ENCODE results near the gene GCNA.
"Not testable (repeated sequence)": the region's sequence is repeated elsewhere in the genome, so short reads cannot be mapped to it uniquely, and the experiment has no call there.

GCNA gene

GRCh38 chrX:71558920-71559319 lies 19.3 kb upstream of the GCNA start:
- no peak for DNase-seq

DNA sequence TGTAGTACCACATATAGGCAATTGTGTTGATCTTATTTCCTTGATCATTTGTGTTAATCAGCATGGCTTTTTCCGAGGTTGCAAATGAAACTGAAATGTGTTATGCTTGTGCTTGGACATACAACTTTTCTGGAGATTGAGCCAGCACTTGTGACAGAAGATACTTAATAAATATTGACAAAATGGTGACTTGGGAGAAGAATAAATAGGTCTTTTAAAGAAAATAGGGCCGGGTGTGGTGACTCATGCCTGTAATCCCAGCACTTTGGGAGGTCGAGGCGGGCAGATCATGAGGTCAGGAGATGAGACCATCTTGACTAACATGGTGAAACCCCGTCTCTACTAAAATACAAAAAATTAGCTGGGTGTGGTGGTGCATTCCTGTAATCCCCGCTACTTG lies 18.5 kb upstream of the GCNA start:
- DNase-seq: not testable (repeated sequence)

- DNase-seq: no peak
Observed at GRCh38 chrX:71563921-71564320, 14.3 kb upstream of the GCNA start.

DNA sequence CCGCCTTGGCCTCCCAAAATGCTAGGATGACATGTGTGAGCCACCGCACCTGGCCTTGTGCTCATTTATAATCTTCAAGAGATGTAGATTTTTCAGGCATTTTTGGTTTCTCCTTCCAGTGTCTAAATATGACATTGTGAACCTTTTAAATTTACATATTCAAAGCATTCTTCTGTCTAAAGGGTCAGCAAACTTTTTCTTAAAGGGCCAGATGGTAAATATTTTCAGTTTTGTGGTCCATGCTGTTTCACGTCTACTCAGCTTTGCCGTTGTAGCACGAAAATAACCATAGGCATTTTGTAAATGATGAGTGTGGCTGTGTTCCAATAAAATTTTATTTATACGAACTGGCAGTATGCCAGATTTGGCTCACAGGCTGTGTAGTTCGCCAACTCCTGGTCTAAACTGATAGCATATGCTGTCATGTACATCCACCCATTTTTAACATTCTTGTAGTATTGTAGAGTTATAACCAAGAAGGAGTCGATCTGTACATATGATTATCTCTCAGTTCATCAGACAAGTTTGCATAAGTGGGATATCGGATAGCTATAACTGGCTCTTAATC lies 12.7 kb upstream of the GCNA start:
- DNase-seq: no peak

GRCh38 chrX:71571390-71571789 lies 6.8 kb upstream of the GCNA start:
- not testable (repeated sequence) for DNase-seq

DNA sequence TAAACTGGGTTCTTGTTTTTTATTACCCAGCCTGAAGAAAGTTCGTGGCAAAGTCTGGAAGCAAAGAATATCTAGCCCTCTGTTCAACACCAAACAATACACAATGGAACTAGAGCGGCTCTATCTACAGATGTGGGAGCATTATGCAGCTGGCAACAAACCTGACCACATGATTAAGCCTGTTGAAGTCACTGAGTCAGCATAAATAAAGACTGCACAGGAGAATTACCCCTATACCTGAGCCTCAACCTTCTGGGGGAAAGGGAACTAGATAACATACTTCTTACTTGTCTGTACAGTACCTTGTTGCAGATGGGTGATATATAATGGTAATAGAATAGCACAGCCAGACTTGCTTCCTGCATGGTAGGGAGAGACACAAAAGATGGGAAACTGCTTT lies 4.6 kb upstream of the GCNA start:
- DNase-seq: no peak

DNA sequence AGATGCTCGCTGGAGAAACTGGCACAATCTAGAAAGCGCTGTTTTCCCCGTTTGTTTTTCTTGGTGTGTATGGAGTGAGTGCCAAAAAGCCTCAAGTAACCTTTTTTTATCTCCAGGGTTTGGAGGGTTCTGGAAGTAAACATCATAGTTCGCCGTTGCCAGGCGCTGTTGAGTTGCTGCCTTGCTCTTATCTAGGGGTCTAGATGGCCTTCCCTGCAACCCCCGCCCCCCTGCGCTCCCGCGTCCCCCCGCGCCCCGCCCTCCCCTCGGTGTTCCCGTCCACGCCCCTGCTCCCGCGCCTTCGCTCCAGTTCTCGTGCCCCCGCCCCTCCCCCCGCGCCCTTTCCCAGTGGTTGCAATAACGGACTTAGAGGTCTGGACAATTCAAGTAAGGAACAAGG lies 555 bp upstream of the GCNA start:
- no peak for DNase-seq

GRCh38 chrX:71579136-71579989 lies 1.1 kb downstream of the GCNA start:
- no peak for DNase-seq

- DNase-seq: no peak
Observed at GRCh38 chrX:71579990-71580380, 1.7 kb downstream of the GCNA start.

DNA sequence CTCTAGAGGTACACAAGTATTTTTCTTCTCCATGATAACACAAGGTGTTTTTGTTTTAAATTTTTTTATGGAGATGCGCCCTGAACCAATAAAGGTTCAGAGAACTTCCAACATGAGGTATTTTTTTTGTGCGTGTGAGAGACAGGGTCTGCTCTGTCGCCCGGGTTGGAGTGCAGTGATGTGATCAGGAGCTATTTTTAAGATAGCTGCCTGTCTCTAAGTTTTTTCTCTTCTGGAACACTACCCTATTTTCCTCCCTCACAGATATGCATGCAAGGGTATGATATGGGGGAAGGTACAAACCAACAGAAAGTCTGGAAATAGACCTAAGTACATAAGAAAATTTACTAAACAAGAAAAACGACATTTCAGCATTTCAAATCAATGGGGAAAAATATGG lies 3.0 kb downstream of the GCNA start:
- DNase-seq: no peak

- DNase-seq: no peak
Observed at GRCh38 chrX:71586929-71587328, 8.7 kb downstream of the GCNA start.

- not testable (repeated sequence) for DNase-seq
Observed at GRCh38 chrX:71593210-71593609, 15.0 kb downstream of the GCNA start.

DNA sequence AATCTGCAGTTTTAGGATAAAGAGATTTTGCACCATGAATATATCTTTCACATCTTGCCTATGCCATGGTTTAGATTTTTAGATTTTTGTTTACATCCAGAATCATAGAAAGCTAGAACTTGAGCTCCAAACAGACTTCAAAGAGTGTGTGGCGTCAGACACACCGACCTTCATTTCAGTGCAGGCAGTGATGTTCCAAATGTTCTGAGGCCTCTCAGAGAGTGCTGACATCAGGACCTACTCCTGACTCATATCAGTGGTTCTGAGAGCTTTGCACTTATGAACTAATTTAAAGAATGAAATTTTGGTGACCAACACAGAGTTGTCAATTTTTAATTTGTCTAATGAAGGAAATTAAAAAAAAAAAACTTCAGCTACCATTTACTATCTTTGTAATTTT lies 21.7 kb downstream of the GCNA start:
- DNase-seq: no peak

- DNase-seq: peak; percentile 16
Observed at GRCh38 chrX:71603618-71604017, 25.4 kb downstream of the GCNA start.

GRCh38 chrX:71604141-71604540 lies 25.9 kb downstream of the GCNA start:
- DNase-seq: no peak

DNA sequence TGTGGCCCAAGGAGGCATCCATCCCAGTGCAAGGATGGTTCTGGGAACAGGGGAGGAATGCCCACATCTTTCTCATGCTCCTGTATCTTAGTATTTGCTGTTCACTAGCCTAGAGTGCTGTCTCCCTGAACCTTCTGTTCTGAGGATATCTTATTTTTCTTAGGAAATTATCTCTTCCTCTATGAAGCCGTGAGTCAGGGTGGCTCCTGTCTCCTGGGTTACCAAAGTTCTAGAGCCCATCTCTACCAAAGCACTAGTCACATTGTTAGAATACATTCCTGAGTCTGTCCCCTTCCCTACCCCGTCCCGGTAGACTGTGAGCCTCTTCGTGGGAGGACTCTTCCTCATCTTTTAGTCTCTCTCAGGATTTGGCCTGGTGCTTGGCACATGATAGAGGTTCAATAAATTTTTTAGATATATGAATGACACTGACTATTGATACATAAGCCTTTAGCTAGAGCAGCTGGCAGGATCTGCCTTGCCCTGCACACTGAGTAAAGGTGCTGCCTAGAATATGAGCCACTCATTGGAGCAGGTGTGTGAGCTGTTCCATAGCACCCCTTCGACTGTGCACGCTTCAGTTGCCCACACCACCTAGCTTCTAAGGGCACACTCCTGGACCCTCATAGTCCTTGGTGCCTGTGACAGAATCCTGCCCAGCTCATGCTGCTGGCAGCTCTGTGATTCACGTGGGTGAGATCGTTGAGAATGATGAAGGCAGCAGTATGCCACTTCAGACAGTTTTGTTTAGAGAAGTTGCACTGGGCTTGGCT lies 26.7 kb downstream of the GCNA start:
- DNase-seq: no peak

- DNase-seq: no peak
Observed at GRCh38 chrX:71606536-71607216, 28.4 kb downstream of the GCNA start.

DNA sequence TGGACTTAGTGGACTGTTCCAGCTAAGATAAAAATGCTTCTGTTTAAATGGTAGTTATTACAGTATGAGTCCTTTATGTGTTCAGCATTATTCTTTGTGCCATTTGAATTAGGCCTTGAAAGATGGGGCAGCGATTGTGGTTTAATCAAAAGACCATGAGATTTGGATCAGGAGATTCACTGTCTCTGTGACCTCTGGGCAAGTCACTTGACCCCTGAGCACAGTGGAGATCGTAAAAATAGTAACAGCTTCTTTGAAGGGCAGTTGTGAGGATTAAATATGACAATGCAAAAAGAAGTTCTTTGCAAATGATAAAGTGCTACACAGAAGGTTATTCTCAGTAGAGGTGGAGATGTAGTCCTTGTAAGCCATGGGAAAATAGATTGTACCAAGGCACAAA lies 29.3 kb downstream of the GCNA start:
- DNase-seq: no peak

DNA sequence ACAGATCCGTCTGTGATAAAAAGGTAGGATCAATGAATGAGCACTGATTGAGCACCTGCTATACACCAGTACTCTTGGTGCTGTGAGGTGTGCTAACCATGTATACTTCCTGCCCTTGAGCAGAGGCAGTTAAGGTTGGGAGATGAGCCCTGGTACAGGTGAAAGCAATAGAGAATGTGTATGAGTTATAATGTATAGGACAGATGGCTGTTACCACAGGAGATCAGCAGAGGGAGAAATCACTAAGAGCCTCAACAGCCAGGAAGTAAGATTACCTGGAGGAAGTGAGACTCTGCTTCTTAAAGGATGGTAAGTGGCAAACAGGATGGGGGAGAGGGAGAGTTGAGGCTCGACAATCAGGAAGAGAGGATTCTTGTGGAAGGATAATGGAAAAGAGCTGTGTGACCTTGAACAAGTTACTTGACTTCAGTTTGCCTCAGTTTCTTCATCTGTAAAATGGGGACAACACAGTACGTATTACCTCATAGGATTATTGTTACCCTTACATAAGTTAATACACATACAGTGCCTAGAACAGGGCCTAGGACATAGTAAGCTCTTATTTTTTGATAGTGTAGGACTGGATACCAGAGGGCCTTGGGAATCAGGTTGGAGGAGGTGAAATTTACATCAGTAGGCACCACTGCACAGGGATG lies 31.0 kb downstream of the GCNA start:
- DNase-seq: no peak

DNA sequence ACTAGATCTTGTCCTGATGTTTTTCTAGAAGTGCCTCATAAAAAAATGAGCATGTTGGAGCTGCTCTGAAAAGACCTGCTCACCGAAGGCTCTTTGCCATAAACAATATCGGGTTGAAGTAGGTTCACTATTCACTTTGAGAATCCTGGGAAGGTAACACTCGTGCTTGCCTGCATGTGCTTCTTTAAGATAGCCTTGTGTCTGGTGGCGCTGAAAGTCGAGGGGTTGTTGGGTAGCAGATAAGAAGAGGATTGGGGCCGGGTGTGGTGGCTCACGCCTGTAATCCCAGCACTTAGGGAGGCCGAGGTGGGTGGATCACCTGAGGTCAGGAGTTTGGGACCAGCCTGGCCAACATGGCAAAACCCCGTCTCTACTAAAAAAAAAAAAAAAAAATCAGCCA lies 33.5 kb downstream of the GCNA start:
- DNase-seq: not testable (repeated sequence)

DNA sequence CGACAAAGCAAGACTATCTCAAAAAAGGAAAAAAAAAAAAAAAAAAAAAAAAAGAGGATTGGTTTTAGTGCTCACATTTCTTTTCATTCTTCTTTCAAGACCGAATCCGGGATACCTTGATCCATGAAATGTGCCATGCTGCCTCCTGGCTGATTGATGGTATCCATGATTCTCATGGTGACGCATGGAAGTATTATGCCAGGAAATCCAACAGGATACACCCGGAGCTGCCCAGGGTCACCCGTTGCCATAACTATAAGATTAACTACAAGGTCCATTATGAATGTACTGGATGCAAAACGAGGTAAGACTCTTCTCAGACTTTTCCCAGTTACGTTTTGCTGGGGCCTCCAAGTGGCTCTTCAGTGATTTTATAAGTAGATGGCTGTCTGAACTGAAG lies 34.0 kb downstream of the GCNA start:
- no peak for DNase-seq

GRCh38 chrX:71615056-71615455 lies 36.8 kb downstream of the GCNA start:
- no peak for DNase-seq

GRCh38 chrX:71615954-71616353 lies 37.7 kb downstream of the GCNA start:
- DNase-seq: no peak
